ENCODE measurements around the gene MAPKBP1.

Gene MAPKBP1

GRCh38 chr15:41817327-41817726 is 43.0 kb downstream of the MAPKBP1 start:
- Histone ChIP-seq H3K27ac (no peak overlapping the region), H3K27me3 (ENCODE audit: insufficient read depth, low read depth, severe bottlenecking) (no peaks in the 10 kb centered on the region), H3K9me3 (ENCODE audit: severe bottlenecking) (no peaks in the 10 kb centered on the region), H3K4me3 (ENCODE audit: low read depth, low read length) (no peak overlapping the region), H3K36me3 (no peaks in the 10 kb centered on the region)
- no peak for TF ChIP-seq CTCF (IDR thresholded peaks at IDR 0.05; ENCODE audit: low read depth, low read length)
- DNase-seq = no peak

GRCh38 chr15:41817781-41818180 is 43.5 kb downstream of the MAPKBP1 start:
- Histone ChIP-seq H3K9me3 (ENCODE audit: severe bottlenecking) (no peaks in the 10 kb centered on the region), H3K27me3 (ENCODE audit: insufficient read depth, low read depth, severe bottlenecking) (no peaks in the 10 kb centered on the region), H3K27ac (no peak overlapping the region), H3K4me3 (ENCODE audit: low read depth, low read length) (no peak overlapping the region), H3K36me3 (no peaks in the 10 kb centered on the region)
- no peak for TF ChIP-seq CTCF (IDR thresholded peaks at IDR 0.05; ENCODE audit: low read depth, low read length)
- no peak for DNase-seq

DNA sequence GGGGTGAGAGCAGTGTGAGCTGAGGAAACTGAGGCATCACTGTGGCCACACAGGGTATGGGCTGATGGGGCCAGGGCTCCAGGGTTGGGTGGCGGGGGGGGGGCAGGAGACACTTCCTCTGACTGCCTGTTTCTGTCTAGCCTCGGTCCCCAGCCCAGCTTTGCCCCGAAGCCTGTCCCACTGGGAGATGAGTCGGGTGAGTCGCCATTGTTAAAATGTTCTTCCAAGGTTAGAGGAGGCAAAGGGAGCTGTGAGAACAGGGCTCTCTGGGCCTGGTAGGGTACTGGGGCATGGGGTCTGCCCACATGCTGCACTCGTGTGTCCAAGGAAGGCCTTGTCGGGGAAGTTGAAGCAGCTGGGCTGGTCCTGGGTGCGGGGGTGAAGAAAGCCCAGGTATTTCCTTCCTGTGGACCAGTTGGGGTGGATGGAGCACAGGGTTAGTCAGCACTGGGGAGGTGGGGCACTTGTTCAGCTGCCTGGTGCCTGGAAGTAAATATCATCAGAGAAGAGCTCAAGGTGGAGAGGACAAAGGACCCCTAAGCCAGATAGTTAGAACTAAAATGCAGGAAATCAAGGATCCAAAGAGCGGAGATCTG is 45.3 kb downstream of the MAPKBP1 start:
- H3K9me3 ChIP-seq (ENCODE audit: severe bottlenecking) = no peaks in the 10 kb centered on the region
- no peaks in the 10 kb centered on the region; the same call in 1 of the 2 replicates for H3K36me3 ChIP-seq
- H3K4me3 ChIP-seq (ENCODE audit: low read depth, low read length) = no peak overlapping the region
- H3K27ac ChIP-seq = no peak overlapping the region
- H3K27me3 ChIP-seq (ENCODE audit: insufficient read depth, low read depth, severe bottlenecking) = no peaks in the 10 kb centered on the region
- no peak for DNase-seq
- no peak for TF ChIP-seq CTCF (IDR thresholded peaks at IDR 0.05; ENCODE audit: low read depth, low read length)

DNA sequence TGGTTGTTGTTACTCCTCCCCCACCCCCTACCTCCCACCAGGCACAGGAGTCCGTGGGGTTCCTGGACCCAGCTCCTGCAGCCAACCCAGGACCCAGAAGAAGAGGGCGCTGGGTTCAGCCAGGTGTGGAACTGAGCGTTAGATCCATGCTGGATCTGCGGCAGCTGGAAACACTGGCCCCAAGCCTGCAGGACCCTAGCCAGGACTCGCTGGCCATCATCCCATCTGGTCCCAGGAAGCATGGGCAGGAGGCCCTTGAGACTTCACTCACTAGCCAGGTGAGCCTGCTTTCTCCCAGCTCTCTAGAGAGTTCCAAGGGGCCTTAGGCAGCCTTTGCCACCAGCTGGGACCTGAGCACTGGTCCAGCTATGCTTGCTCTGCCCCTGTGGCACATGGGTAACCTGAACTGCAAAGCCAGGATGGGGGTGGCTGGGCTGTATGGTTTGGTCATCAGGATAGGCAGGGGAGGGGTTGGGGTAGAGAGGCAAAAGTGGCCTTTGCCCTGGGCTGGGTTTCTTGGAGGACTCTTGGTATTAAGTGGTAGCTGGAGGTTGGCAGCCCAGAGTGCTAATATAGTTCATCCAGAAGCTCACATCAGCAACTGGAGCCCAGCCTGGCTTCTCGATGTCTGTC is 46.6 kb downstream of the MAPKBP1 start:
- no peak overlapping the region for H3K4me3 ChIP-seq (ENCODE audit: low read depth, low read length)
- no peak overlapping the region for H3K27ac ChIP-seq
- DNase-seq = no peak
- H3K27me3 ChIP-seq (ENCODE audit: insufficient read depth, low read depth, severe bottlenecking) = no peaks in the 10 kb centered on the region
- no peaks in the 10 kb centered on the region; the same call in 1 of the 2 replicates for H3K36me3 ChIP-seq
- H3K9me3 ChIP-seq (ENCODE audit: severe bottlenecking) = no peaks in the 10 kb centered on the region
- no peak for TF ChIP-seq CTCF (IDR thresholded peaks at IDR 0.05; ENCODE audit: low read depth, low read length)

GRCh38 chr15:41821831-41822230 is 47.5 kb downstream of the MAPKBP1 start:
- H3K4me3 ChIP-seq (ENCODE audit: low read depth, low read length) = no peak overlapping the region
- DNase-seq = peak; percentile 86
- H3K36me3 ChIP-seq = no peaks in the 10 kb centered on the region; the same call in 1 of the 2 replicates
- H3K9me3 ChIP-seq (ENCODE audit: severe bottlenecking) = no peaks in the 10 kb centered on the region
- TF ChIP-seq CTCF (IDR thresholded peaks at IDR 0.05; ENCODE audit: low read depth, low read length) = no peak
- no peaks in the 10 kb centered on the region for H3K27me3 ChIP-seq (ENCODE audit: insufficient read depth, low read depth, severe bottlenecking)
- H3K27ac ChIP-seq = peak overlapping the region; percentile 42; the same call in 1 of the 2 replicates
